Putamen (tissue), 1 donor: ENCODE data around the gene ZFR.
"Not testable (repeated sequence)": the region's sequence is repeated elsewhere in the genome, so short reads cannot be mapped to it uniquely, and the experiment has no call there.

Source experiments
- DNase-seq: peaks from one replicate; pipeline ENCODE4 v3.0.0-alpha.2; 2016; ENCODE audit warnings: low spot score

The ZFR gene

DNA sequence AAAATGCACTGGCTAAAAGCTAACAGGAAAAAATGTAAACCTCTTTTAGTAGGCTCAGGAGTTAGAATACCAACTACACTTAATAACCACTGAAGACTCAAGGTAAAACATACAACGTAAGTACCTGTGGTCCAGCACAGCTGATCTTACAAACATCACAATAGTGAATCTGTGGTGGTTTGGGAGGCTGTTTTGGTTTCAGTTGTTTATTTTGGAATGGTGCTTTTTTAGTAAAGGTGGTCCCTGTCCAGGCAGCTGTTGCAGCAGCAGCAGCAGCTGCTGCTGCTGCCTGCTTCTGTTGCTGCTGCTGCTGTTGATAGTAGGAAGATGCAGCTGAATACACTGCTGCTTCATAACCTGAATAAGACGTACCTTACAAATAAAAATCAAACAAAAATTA is 37.9 kb downstream of the ZFR start:
- no peak for DNase-seq

DNA sequence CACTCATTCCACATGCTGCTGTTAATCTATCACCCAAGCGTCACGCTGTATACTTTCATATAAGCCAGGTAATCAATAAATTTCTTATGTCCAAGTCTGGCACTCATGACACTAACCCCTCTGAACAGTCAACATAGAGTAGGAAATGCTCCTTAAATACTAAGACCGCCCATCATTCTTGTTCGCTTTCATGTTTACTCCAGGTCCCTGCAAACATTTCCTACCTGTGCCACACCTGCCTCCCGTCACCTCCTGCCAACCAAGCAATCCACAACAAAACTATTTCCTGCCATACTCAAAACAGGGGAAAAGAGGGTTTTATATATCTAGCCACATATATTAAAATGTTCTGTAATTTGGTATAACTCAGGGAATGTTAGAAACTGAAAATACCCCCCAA is 39.0 kb downstream of the ZFR start:
- DNase-seq, result no peak

DNA sequence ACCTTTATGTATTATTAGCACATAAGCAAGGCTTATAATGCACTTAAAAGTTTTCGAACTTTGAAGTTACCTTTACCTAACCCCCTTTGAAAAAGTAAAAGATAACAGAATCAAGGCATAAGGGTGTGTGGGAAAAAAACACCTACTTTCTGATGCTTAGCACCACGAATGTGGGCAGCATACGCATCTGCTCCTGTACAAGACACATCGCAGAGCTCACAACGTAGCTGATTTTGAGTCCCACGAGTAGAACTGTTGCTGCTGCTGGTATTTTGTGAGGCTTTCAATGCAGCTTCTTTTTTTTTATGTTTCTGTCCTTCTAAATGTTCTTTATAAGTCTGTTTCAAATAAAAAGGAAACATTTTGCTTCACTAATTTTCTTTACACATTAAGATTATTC is 40.8 kb downstream of the ZFR start:
- peak; percentile 66 for DNase-seq

DNA sequence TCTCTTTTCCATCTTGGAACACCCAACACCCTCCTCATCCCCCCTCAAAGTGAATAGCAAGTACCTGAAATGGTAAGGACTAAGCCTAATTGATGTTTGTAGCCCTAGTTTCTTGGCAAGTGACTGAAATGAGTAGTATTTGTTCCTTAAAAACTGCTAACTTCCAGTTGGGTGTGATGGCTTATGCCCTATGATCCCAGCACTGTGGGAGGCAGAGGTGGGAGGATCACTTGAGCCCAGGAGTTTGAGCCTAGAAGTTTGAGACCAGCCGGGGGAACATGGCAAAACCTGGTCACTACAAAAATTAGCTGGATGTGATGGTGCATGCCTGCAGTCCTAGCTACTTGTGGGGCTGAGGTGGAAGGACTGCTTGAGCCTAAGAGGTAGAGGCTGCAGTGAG is 44.1 kb downstream of the ZFR start:
- DNase-seq, result no peak

DNA sequence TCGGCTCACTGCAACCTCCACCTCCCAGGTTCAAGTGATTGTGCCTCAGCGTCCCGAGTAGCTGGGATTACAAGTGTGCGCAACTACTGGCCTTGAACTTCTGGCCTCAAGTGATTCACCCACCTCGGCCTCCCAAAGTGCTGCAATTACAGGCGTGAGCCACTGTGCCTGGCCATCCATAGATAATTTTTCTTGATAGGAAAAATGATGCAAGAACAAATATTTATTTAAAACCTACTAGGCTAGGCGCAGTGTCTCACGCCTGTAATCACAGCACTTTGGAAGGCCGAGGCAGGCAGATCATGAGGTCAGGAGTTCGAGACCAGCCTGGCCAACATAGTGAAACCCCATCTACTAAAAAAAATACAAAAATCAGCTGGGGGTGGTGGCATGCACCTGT is 45.8 kb downstream of the ZFR start:
- not testable (repeated sequence) for DNase-seq

DNA sequence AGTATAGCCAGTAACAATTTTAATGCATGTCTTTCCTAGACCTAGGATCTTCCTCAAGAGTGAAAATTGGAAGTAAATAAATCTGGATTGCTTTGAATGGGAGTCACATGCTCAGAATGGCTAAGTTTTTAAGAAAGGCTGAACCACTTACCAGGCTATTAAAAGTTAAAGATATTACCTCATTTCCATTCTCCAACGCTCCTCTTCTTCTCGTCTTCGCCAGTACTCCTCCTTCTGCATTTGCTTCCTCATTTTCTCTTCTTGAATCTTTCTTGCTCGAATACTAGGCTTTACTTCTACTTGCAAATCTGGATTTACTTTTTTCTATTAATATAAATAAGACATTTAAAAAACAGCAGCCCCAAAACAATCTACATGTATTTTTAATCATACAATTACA is 49.6 kb downstream of the ZFR start:
- DNase-seq, result no peak

DNA sequence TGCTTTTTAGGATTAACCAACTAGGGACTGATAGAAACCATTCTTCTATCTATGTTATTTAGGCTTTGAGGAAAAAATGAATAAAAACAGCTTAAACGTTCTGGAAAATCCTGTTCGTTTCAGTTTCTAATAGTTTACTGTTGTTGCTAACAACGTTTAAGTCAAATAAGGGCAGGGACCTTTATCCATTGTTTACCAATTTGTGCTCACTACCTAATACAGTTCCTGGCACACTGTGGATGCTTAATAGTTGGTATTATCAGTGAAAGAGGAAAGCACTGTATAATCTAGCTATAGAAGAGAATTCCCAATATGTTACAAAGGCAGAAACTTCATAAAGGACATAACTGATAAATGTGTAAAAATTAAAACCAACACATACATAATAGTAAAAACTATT is 52.5 kb downstream of the ZFR start:
- DNase-seq, result no peak

DNA sequence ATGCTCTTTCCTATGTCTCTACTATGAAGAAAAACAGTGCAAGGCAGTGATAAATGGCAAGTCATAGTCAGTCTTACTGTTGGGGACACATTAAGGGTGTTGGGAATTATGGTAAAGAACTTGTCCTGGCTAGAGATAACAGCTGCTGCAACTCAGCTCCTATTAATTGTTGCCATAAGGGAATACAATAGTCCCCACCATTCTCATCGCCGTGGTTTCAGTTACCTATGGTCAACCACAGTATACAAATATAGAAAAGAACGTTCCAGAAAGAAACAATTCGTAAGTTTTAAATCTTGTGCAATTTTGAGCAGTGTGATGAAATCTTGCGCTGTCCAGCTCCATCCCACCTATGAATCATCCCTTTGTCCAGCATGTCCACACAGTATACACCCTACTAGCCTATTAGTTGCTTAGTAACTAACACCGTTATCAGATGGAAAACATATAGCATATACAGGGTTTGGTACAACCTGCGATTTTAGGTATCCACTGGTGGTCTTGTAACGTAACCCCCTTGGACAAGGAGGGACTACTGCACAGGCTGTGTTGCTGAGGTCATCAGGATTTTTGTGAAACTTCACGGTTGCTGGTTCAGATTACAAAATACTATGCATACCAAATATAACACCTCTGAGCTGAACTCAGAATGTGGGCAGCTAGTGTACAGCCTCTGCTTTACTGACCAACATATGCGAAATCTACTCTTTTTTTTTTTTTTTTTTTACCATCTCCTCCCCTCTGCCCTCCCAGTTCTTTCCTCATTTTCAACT is 53.5 kb downstream of the ZFR start:
- DNase-seq, result no peak

DNA sequence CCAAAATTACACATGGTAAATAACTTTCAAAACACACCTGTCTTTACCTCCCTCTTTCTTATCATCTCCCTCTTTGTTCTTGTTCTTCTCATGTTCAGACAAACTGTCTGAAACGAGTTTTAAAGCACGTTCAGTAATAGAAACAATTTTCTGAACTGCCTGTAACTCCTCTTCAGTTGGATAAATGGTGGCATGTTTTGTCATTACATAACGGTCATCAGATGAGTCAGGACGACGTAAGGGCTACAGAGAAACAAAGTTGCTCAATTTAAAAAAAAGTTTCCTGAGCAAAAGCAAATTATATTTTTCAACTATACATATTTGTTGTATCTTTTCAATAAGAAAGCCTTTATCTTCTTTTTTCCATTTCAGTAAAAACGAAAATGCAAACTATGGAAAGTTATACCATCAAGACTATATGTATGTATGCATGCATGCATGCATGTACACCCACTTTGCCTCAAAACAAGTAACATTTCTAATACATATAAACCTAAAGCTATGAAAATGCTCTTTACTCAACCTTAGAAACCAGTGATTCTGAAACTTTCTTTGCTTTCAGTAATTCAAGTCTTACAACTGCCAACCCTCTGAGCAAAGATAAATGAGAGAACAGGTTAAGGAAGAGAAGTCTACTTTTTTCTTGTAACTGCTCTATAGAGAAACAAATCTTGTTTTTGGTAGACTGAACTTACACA is 56.0 kb downstream of the ZFR start:
- DNase-seq, result no peak

DNA sequence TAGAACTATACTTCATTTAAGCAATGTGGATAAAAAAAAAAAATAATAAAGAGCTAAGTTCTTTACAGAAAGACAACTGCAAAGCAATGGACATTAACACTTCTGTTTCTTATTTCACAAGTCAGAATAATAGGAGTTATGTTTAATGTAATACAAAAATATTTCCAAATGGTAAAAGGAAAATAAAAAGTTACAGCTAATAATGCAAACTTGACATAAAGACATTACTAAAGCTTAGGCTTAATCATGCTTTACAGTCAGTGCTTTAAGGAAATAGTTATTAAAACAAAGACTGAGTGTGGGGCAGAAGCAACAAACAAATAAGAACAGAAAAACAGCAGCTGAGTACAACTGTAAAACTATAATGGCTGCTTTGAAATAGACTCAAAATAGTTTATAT is 56.7 kb downstream of the ZFR start:
- no peak for DNase-seq

DNA sequence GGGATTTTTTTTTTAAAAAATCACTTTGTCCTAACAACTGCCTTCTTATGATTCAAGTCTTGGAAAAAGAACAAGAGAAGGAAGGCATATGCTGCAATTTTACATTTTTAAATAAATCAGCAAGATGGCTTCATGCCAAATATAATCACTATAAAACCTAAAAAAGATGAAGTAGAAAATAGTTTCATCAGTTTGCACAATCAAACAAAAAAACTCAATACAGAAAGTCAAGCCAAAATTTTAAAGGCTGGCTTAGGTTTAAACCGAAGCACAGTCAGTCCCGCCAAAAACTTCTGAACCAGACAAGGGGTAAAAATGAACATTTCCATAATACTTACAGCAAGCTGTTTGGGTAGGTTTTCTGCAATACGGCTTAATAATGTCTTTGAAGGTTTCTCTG is 57.3 kb downstream of the ZFR start:
- no peak for DNase-seq

DNA sequence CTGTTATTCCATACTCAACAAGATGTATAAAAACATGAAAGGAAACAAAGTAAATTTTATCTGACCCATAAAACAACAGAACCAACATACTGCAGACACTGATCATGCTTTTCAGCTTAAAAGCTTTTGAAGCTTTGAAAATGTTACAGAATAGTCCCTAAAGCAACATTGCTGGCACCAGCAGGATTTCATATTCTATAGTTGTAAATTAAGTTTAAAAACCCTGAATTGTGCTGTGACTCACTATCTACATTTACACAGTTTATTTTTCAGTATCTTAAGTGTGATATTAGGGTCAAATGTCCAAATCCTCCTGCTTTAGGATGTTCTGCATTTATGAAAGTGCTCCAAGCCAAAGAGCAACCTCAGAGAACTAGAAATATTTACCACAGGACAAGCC is 59.9 kb downstream of the ZFR start:
- no peak for DNase-seq

DNA sequence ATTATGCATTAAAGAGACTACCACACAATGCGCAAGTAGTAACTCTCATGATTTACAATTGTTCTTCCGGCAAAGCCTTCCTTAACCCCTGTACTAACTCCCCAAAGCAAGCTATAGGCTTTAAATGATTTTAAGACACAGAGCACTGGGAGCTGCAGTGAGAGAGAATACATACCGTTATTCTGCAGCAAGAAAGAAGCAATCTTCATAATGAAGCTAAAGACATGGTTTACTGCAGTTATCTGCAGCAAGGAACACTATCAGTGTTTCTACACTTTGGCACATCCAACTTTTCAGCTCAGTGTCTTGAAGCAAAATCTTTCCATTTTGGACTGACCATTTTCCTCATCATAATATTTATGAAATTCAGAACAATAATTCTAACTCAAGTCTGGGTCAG is 61.0 kb downstream of the ZFR start:
- DNase-seq, result no peak

DNA sequence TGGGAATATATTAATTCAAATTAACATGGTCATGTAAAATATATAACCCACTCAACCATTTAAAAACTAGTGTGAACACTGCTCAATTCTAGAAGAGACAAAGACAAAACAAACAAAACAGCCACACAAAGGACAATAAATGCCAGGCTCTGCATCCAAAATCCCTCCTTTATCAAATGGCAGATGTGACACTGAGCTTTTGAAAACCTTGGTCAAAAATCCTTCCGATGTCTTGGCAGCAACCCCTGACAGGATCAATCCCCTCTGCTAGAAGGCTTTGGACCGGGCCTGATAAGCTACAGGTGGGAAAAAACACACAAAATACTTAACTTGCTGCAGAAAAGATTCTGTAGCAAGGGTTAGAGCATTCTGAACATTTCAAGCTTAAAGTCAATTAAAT is 61.5 kb downstream of the ZFR start:
- DNase-seq, result no peak

DNA sequence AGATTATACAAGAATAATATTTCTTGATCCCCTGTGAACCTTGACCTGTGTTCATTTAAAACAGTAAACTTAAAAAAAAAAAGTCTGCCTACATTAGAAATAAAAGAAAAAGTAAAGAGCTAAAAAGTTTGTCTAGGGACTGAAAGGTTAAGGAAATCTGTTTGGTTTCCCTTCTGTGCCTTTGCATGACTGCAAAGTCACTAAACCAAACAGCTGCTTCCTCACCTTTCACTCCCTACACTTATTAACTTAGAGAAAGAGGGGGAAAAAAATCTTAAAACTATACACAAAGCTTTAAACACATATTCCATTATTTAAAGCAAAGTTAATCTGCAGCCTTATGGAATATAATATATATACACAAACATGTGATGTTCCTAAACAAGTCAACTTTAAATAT is 65.1 kb downstream of the ZFR start:
- no peak for DNase-seq

DNA sequence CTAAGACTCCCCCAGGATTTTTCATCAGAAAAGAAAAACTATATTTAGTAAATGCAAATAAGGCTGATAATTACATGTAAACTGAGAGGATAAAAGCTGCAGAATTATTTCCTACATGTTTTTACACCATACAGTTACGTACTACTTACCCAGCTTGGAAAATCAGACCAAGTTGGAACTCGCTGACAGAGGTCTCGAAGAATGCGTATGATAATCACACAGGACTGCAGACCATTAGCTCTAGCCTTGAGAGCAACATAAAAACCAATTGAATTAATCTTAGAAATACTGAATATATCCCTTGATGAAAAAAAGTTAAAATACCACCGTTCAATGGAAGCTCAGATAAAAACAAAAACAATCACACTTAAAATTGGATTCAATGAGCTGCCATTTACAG is 65.6 kb downstream of the ZFR start:
- no peak for DNase-seq

DNA sequence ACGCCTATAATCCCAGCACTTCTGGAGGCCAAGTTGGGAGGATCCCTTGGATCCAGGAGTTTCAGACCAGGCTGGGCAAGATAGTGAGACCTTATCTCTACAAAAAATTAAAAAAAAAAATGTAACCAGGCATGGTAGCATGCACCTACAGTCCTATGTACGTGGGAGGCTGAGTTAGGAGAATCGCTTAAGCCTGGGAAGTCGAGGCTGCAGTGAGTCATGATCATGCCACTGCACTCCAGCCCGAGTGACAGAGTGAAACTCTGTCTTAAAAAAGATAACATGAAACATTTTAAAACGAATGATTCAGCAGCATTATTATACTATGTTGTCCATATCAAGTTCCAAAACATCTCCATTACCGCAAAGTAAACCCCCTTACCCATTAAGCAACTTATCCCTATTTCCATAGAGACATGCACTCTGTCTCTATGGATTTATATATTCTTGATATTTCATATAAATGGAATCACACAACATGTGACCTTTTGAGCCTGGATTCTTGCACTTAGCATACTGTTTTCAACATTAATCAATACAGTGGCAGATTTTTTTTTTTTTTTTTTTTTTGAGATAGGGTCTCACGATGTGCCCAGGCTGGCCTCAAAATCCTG is 74.9 kb downstream of the ZFR start:
- DNase-seq, result no peak

DNA sequence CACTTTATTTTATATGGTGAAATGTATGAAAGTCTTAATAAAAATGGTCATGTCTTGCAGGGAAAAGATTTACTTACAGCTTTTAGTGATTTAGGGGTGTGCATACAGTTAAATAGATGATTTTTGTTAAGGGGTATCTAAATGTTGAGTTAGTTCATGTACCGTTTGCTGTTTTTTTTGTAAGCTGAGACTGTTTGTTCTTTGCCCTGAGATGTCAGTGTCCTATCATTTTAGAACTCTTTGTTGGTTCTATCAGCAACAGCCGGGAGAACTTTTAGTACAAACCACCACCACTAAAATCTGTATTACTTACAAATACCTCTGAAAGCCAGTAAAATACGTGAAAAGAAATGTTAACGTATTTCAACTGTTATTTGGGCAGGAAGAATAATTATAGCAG is 75.5 kb downstream of the ZFR start:
- no peak for DNase-seq

DNA sequence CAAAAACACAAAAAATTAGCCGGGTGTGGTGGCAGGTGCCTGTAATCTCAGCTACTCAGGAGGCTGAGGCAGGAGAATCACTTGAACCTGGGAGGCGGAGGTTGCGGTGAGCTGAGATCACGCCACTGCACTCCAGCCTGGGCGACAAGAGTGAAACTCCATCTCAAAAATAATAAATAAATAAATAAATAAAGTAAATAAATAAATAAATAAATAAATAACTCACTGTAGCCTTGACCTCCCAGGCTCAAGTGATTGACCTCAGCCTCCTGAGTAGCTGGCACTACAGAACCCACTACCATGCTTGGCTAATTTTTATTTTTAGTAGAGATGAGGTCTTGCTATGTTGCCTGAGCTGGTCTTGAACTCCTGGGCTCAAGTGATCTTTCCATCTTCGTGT is 77.3 kb downstream of the ZFR start:
- DNase-seq, result not testable (repeated sequence)

DNA sequence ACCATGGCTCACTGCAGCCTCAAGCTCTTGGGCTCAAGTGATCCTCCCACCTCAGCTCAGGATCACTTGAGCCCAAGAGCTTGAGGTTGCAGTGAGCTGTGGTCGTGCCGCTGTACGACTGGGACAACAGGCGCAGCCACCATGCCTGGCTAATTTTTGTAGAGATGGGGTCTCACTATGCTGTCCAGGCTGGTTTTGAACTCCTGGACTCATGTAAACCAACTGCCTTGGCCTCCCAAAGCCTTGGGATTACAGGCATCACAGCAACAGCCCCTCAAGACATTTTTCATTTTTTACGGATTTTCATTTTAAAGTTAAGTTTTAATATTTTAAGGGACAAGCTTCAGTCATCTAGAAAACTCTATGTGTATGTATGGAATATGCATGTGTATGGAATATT is 78.9 kb downstream of the ZFR start:
- DNase-seq, result no peak

DNA sequence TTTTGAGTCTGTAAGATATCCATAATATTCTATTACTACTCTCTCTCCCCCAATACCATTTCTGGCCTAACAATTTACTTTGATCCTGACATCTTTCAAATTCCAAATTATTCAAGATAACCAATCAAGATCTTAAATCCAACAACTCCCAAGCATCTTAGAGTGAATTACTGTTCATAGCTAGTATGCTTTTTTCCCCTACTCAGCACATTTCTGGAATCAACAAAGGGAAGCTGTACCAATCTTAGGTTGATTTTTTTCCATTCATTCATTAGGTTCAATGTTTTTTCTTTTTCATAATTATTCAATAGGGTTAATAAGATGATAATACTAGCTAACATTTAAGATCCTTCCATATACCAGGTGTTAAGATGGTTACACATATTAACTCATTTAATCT is 81.5 kb downstream of the ZFR start:
- DNase-seq, result no peak

DNA sequence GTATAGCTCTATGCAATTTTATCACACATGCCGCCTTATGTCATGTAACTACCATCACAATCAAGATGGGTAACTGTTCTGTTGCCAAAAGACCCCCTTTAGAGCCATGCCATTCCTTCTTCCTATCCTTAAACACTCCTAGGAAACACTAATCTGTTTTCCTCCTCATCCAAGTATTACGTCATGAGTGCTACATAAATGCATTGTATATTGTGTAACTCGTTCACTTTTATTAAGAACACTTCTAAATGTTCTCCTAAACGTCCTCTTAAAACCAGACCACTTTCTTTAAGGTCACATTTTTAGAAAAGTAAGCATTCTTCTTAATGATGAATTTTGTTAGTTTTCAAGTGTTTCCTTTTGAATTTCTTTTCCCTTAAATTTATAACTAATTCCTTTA is 82.0 kb downstream of the ZFR start:
- no peak for DNase-seq

DNA sequence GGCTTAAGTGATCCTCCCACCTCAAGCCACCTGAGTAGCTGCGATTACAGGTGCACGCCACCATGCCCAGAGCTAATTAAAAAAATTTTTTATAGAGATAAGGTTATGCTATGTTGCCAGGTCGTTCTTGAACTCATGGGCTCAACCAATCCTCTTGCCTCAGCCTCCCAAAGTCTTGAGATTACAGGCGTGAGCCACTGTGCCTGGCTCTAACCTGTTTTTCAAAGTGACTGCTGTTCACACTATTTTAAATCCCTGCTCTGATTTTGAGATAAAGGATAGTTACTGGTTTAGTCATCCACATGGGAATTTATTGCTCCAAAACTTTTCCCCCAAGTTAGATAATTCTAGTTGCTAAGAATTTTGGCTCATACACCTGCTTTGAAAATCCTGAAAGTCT is 83.6 kb downstream of the ZFR start:
- no peak for DNase-seq

DNA sequence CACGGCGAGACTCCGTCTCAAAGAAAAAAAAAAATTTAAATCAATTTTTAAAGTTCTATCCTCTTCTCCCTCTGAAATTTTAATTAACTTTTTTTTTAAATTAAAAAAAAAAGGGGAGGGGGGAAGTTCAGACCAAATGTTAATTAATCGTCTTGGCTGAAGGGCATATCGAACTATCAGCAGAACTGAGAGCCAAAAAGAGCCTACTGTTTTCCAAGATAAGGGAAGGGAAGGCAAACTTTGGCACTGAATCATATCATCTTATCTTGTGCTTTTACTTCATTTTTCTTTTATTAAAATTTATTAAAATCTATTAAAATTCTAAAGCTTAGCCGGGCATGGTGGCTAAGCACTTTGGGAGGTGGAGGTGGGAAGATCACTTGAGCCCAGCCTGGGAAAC is 85.9 kb downstream of the ZFR start:
- DNase-seq, result no peak
